Measurements from ENCODE around the gene CCL26. TPM values are rescaled to one million over a fixed set of nuclear protein-coding genes. Genes with fewer than 3 reads are reported as not detected.
"Not testable (repeated sequence)": the region's sequence is repeated elsewhere in the genome, so short reads cannot be mapped to it uniquely, and the experiment has no call there.

Gene CCL26
- total and polyA plus RNA-seq, 7 donors = 0.27 to 0.34 TPM; not detected in 5

DNA sequence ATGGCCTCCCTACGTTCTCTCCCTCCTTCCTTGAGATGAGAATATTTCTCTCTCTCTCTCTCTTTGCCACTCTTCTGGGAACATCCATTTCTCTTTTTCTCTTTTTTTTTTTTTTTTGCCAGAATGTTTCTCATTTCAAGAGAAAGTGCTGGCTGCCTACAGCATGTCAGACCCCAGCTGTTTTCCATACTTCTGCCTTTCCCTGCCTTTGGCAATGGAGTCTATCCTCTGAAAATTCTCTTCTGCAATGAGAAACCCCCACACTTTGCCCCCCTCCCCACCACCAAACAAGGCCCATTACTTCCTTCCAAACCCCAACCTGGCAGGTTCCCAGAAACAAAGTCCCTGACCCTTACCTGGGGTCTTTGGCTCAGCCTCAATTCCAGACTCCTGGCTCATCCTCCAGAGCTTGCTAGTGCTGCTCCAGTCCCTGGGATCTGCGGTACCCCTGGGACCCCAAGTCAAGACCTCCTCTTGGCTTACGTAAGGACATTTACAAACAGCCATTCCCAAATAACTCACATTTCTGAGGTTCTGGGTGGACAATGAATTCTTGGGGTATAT lies 17.4 kb upstream of the CCL26 start:
- intact Hi-C loops (cut with DNase I) = no loop called here
- H3K27ac ChIP-seq = no peak overlapping the region
- DNase-seq = no peak
- 69 to 73% (median 69%) methylated on average over 3 of the region's 3 CpGs for WGBS, 3 donors
- no peaks in the 10 kb centered on the region for H3K4me1 ChIP-seq
- no peak overlapping the region for H3K4me3 ChIP-seq
- H3K27me3 ChIP-seq (ENCODE audit: insufficient read depth in 3 of 3, low read length in 2 of 3) = no peaks in the 10 kb centered on the region
- no peak for ATAC-seq
- no peaks in the 10 kb centered on the region for H3K36me3 ChIP-seq (ENCODE audit: insufficient read depth in 1 of 2, low read depth in 1 of 2)
- H3K9me3 ChIP-seq = no peaks in the 10 kb centered on the region
- TF ChIP-seq, protein P1, sequence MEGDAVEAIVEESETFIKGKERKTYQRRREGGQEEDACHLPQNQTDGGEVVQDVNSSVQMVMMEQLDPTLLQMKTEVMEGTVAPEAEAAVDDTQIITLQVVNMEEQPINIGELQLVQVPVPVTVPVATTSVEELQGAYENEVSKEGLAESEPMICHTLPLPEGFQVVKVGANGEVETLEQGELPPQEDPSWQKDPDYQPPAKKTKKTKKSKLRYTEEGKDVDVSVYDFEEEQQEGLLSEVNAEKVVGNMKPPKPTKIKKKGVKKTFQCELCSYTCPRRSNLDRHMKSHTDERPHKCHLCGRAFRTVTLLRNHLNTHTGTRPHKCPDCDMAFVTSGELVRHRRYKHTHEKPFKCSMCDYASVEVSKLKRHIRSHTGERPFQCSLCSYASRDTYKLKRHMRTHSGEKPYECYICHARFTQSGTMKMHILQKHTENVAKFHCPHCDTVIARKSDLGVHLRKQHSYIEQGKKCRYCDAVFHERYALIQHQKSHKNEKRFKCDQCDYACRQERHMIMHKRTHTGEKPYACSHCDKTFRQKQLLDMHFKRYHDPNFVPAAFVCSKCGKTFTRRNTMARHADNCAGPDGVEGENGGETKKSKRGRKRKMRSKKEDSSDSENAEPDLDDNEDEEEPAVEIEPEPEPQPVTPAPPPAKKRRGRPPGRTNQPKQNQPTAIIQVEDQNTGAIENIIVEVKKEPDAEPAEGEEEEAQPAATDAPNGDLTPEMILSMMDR (IDR thresholded peaks at IDR 0.05) = no peak

DNA sequence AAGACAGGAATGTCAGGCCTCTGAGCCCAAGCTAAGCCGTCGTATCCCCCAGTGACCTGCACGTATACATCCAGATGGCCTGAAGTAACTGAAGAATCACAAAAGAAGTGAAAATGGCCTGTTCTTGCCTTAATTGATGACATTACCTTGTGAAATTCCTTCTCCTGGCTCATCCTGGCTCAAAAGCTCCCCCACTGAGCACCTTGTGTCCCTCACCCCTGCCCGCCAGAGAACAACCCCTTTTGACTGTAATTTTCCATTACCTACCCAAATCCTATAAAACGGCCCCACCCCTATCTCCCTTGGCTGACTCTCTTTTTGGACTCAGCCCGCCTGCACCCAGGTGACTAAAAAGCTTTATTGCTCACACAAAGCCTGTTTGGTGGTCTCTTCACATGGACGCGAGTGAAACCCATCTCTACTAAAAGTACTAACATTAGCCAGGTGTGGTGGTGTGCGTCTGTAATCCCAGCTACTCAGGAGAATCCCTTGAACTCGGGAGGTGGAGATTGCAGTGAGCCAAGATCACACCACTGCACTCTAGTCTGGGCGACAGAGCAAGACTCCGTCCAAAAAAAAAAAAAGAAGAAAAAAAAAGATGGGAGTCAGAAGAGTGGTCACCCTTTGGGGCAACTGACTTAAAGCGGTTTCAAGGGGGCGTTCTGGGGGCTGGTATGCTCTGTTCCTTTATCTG lies 16.3 kb upstream of the CCL26 start:
- H3K36me3 ChIP-seq (ENCODE audit: insufficient read depth in 1 of 2, low read depth in 1 of 2); H3K4me3 ChIP-seq; H3K4me1 ChIP-seq; H3K9me3 ChIP-seq; DNase-seq; intact Hi-C loops (cut with DNase I); H3K27me3 ChIP-seq (ENCODE audit: insufficient read depth in 3 of 3, low read length in 2 of 3); ATAC-seq; H3K27ac ChIP-seq: not testable (repeated sequence)
- 75 to 79% (median 78%) methylated on average over 14 of the region's 14 CpGs for WGBS, 3 donors

DNA sequence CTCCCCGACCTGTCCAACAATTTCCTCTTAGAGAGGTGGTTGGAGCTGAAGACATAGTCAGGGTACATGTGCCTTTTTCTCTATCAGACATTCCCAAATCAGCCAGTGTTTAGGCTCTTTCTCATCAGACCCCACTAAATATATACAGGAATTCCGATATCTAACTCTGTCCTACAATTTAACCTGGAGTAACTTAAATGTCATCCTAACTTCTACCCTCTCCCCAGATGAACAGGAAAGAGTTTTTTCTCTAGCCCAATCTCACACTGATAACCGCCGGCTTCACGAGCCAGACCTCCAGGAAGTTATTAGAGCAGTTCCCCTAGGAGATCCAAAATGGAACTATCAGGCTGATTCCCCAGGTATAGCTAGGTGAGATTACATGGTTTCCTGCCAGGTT lies 11.0 kb upstream of the CCL26 start:
- intact Hi-C loops (cut with DNase I); H3K27me3 ChIP-seq (ENCODE audit: insufficient read depth in 3 of 3, low read length in 2 of 3); H3K4me3 ChIP-seq; H3K27ac ChIP-seq; ATAC-seq; H3K9me3 ChIP-seq; H3K4me1 ChIP-seq; H3K36me3 ChIP-seq (ENCODE audit: insufficient read depth in 1 of 2, low read depth in 1 of 2); DNase-seq: not testable (repeated sequence)
- 81 to 92% (median 85%) methylated on average over 5 of the region's 5 CpGs for WGBS, 3 donors

DNA sequence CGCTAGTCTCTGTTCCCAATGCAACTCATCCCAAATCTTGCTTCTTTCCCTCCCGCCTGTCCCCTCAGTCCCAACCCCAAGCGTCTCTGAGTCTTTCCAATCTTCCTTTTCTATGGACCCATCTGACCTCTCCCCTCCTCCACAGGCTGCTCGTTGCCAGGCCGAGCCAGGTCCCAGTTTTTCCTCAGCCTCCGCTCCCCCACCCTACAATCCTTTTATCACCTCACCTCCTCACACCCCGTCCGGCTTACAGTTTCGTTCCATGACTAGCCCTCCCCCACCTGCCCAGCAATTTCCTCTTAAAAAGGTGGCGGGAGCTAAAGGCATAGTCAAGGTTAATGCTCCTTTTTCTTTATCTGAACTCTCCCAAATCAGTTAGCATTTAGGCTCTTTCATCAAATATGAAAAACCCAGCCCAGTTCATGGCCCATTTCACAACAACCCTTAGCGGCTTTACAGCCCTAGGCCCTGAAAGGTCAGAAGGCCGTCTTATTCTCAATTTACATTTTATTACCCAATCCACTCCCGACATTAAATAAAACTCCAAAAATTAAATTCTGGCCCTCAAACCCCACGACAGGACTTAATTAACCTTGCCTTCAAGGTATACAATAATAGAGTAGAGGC lies 8.7 kb upstream of the CCL26 start:
- H3K4me3 ChIP-seq; H3K27ac ChIP-seq; ATAC-seq; H3K27me3 ChIP-seq (ENCODE audit: insufficient read depth in 3 of 3, low read length in 2 of 3); H3K4me1 ChIP-seq; intact Hi-C loops (cut with DNase I); H3K36me3 ChIP-seq (ENCODE audit: insufficient read depth in 1 of 2, low read depth in 1 of 2); H3K9me3 ChIP-seq; DNase-seq: not testable (repeated sequence)
- 73 to 79% (median 78%) methylated on average over 14 of the region's 14 CpGs for WGBS, 3 donors

DNA sequence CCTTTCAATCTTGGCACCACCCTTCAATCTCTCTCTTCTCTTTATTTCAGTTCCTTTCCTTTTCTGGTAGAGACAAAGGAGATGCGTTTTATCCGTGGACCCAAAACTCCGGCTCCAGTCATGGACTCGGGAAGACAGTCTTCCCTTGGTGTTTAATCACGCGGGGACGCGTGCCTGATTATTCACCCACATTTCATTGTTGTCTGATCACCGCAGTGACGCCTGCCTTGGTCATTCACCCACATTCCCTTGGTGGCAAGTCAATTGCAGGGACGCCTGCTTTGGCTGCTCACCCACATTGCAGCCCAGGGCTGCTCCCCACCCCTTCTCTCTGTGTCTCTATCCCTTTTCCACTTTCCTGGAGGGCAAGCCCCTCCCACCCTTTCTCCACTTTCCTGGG lies 7.5 kb upstream of the CCL26 start:
- DNase-seq; intact Hi-C loops (cut with DNase I); H3K9me3 ChIP-seq; H3K4me1 ChIP-seq; H3K4me3 ChIP-seq; H3K27ac ChIP-seq; ATAC-seq; H3K27me3 ChIP-seq (ENCODE audit: insufficient read depth in 3 of 3, low read length in 2 of 3); H3K36me3 ChIP-seq (ENCODE audit: insufficient read depth in 1 of 2, low read depth in 1 of 2): not testable (repeated sequence)
- WGBS, 3 donors = 57 to 61% (median 61%) methylated on average over 11 of the region's 11 CpGs

DNA sequence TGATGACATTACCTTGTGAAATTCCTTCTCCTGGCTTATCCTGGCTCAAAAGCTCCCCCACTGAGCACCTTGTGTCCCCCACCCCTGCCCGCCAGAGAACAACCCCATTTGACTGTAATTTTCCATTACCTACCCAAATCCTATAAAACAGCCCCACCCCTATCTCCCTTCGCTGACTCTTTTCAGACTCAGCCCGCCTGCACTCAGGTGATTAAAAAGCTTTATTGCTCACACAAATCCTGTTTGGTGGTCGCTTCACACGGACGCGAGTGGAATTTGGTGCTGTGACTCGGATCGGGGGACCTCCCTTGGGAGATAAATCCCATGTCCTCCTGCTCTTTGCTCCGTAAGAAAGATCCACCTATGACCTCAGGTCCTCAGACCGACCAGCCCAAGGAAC lies 7.0 kb upstream of the CCL26 start:
- 57 to 62% (median 61%) methylated on average over 11 of the region's 11 CpGs for WGBS, 3 donors
- intact Hi-C loops (cut with DNase I) = not testable (repeated sequence)

DNA sequence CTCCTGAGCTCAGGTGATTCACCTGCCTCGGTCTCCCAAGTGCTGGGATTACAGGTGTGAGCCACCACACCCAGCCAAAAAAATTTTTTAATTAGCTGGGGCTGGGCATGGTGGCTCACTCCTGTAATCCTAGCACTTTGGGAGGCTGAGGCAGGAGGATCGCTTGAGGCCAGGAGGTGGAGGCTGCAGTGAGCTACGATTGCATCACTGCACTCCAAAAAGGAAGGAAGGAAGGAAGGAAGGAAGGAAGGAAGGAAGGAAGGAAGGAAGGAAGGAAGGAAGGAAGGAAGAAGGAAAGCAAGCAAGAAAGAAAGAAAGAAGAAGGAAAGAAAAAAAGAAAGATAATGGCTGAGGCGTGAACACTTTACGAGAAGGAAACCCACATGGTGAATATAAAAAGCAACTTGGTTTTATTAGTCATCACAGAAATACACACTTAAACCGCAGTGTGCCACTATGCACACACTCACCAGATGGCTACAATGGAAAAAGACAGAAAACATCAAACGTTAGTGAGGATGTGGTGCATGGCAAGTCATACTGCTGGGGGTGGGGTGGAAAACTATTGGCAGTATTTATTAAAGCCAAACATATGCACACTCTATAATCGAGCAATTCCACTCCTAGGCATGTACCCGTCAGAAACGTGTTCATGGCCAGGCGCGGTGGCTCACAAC lies 4.4 kb upstream of the CCL26 start:
- 69 to 77% (median 76%) methylated on average over 12 of the region's 12 CpGs for WGBS, 3 donors

More for the DNA sequence above, 7.0 kb upstream of the CCL26 start:
- ATAC-seq; H3K9me3 ChIP-seq; H3K27me3 ChIP-seq (ENCODE audit: insufficient read depth in 3 of 3, low read length in 2 of 3); H3K4me3 ChIP-seq; H3K27ac ChIP-seq; H3K4me1 ChIP-seq; DNase-seq; H3K36me3 ChIP-seq (ENCODE audit: insufficient read depth in 1 of 2, low read depth in 1 of 2): not testable (repeated sequence)

DNA sequence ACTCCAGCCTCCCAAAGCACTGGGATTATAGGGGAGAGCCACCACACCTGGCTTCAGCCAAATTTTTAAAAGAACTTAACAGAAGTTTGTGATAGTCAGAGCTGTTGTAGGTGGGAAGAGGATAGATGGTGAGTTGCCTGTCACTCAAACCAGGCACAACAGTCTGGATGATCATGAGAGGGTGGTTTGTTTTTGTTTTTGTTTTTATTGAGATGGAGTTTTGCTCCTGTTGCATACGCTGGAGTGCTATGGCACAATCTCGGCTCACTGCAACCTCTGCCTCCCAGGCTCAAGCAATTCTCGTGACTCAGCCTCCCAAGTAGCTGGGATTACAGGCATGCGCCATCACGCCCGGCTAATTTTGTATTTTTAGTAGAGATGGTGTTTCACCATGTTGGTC lies 1.9 kb upstream of the CCL26 start:
- H3K27me3 ChIP-seq (ENCODE audit: insufficient read depth in 3 of 3, low read length in 2 of 3); DNase-seq; intact Hi-C loops (cut with DNase I); H3K9me3 ChIP-seq; ATAC-seq; H3K4me1 ChIP-seq; H3K27ac ChIP-seq; H3K36me3 ChIP-seq (ENCODE audit: insufficient read depth in 1 of 2, low read depth in 1 of 2); H3K4me3 ChIP-seq: not testable (repeated sequence)
- 89 to 94% (median 91%) methylated on average over 6 of the region's 6 CpGs for WGBS, 3 donors

More for the DNA sequence above, 4.4 kb upstream of the CCL26 start:
- intact Hi-C loops (cut with DNase I) = no loop called here
- Histone ChIP-seq H3K27me3 (ENCODE audit: insufficient read depth in 3 of 3, low read length in 2 of 3) (no peaks in the 10 kb centered on the region), H3K36me3 (ENCODE audit: insufficient read depth in 1 of 2, low read depth in 1 of 2) (no peaks in the 10 kb centered on the region), H3K4me3 (no peak overlapping the region), H3K4me1 (no peaks in the 10 kb centered on the region), H3K27ac (no peak overlapping the region), H3K9me3 (no peaks in the 10 kb centered on the region)
- TF ChIP-seq, protein P1 (IDR thresholded peaks at IDR 0.05) = no peak
- no peak for DNase-seq
- ATAC-seq = no peak

All from psoas muscle (tissue), 8 donors.